Activated B cell treated with CpG ODN at 0.5 μM for 24 hours (primary cell): ENCODE results near the gene CNIH3. TPM values are rescaled to one million over a fixed set of nuclear protein-coding genes. Genes with fewer than 3 reads are reported as not detected.

ENCODE experiments used
- ATAC-seq: fragments of 200-7000 bp; cut with Tn5 transposase; one replicate; pipeline ENCODE4 v1.10.0; 2021; ENCODE audit warnings: low read depth, mild to moderate bottlenecking, moderate library complexity
- CTCF ChIA-PET: fragments of 350-600 bp; sonication (Branson Sonifier 250); formaldehyde crosslinking; loops from one replicate; lab custom pipeline; 2021; ENCODE audit warnings: antibody characterized with exemption; lab: Charles Lee
- POLR2A ChIA-PET: fragments of 350-600 bp; sonication (Branson Sonifier 250); formaldehyde crosslinking; loops from one replicate; lab custom pipeline; 2021; ENCODE audit warnings: antibody characterized with exemption; lab: Charles Lee
- DNase-seq: peaks from one replicate; pipeline ENCODE4 v3.0.0; 2022
- H3K27ac Mint-ChIP-seq: one replicate; pipeline ENCODE4 v1.8.0; 2020; ENCODE audit warnings: mixed read lengths
- H3K27me3 Mint-ChIP-seq: one replicate; pipeline ENCODE4 v1.8.0; 2021; ENCODE audit warnings: mixed read lengths
- H3K36me3 Mint-ChIP-seq: one replicate; pipeline ENCODE4 v1.8.0; 2021; ENCODE audit warnings: low read depth, mixed read lengths
- H3K4me1 Mint-ChIP-seq: one replicate; pipeline ENCODE4 v1.8.0; 2021; ENCODE audit warnings: mixed read lengths
- H3K4me3 Mint-ChIP-seq: one replicate; pipeline ENCODE4 v1.8.0; 2020; ENCODE audit warnings: mild to moderate bottlenecking, mixed read lengths
- H3K9me3 Mint-ChIP-seq: one replicate; pipeline ENCODE4 v1.8.0; 2020; ENCODE audit warnings: mixed read lengths
- intact Hi-C: fragments of 100-400 bp; cut with micrococcal nuclease; formaldehyde crosslinking; loops from one replicate; pipeline ENCODE4 v1.15.1; 2024
- total RNA-seq: library from RNA; stranded (reverse); gene quantifications from 2 replicates; pipeline ENCODE4 v1.2.3, GENCODE V29; 2022
- TF ChIP-seq, protein P1 (sequence below): fragments of 200-600 bp; IDR thresholded peaks from one replicate; pipeline ENCODE4 v1.8.0; 2022; ENCODE audit warnings: antibody characterized with exemption, mild to moderate bottlenecking

Gene CNIH3
- total RNA-seq, 1 donor from 2014 or later: 1.8 TPM

DNA sequence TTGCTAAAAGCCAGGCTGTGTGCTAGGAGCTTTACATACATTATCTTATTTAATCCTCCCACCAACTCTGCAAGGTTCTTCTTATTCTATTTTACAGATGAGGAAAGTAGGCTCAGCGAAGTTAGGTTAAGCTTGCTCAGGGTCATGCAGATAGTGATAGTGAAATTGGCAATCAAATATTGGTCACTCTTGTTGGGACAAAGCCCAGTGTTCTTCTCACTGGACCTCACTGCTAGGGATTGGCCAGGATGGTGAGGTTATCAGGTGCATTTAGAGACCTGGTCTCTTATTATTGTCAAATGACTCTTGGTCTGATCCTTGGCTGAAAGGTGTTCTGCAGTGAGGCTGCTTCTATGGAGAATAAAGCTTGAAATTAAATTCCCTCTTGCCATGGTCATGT is 145.1 kb downstream of the CNIH3 start:
- Mint-ChIP-seq H3K27me3 (peaks cover 2% of the 10 kb centered on the region), H3K9me3 (peaks cover 6% of the 10 kb centered on the region), H3K27ac (no peak overlapping the region), H3K4me1 (no peaks in the 10 kb centered on the region), H3K4me3 (no peak overlapping the region), H3K36me3 (no peaks in the 10 kb centered on the region)
- DNase-seq: no peak
- POLR2A ChIA-PET: no interaction called here
- TF ChIP-seq, protein P1, sequence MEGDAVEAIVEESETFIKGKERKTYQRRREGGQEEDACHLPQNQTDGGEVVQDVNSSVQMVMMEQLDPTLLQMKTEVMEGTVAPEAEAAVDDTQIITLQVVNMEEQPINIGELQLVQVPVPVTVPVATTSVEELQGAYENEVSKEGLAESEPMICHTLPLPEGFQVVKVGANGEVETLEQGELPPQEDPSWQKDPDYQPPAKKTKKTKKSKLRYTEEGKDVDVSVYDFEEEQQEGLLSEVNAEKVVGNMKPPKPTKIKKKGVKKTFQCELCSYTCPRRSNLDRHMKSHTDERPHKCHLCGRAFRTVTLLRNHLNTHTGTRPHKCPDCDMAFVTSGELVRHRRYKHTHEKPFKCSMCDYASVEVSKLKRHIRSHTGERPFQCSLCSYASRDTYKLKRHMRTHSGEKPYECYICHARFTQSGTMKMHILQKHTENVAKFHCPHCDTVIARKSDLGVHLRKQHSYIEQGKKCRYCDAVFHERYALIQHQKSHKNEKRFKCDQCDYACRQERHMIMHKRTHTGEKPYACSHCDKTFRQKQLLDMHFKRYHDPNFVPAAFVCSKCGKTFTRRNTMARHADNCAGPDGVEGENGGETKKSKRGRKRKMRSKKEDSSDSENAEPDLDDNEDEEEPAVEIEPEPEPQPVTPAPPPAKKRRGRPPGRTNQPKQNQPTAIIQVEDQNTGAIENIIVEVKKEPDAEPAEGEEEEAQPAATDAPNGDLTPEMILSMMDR: no peak
- CTCF ChIA-PET: no interaction called here
- ATAC-seq: no peak
- intact Hi-C loops: no loop called here

DNA sequence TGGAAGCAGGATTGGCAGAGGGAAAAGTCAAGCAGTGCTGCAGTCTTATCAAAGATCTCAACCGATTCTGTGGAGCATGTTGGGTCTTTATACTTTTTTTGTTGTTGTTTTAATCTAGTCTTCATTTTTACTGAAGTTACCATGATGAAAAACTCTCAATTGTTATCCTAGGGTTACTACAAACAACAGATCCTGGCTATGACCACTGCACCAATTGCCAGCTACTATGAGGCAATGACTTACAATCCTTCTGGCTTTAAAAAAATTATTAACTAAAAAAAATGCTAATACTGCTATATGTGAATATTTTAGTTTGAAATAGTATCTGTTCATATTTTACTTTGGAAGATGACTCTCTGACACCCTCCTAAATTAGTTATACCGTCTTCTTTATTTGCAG is 145.9 kb downstream of the CNIH3 start:
- Mint-ChIP-seq H3K4me3 (no peak overlapping the region), H3K9me3 (peaks cover 6% of the 10 kb centered on the region), H3K27me3 (peaks cover 3% of the 10 kb centered on the region), H3K27ac (no peak overlapping the region), H3K36me3 (no peaks in the 10 kb centered on the region), H3K4me1 (no peaks in the 10 kb centered on the region)
- ChIA-PET CTCF (no interaction called here), POLR2A (no interaction called here)
- ATAC-seq (no peak), DNase-seq (no peak)
- TF ChIP-seq, protein P1: no peak
- intact Hi-C loops: no loop called here

DNA sequence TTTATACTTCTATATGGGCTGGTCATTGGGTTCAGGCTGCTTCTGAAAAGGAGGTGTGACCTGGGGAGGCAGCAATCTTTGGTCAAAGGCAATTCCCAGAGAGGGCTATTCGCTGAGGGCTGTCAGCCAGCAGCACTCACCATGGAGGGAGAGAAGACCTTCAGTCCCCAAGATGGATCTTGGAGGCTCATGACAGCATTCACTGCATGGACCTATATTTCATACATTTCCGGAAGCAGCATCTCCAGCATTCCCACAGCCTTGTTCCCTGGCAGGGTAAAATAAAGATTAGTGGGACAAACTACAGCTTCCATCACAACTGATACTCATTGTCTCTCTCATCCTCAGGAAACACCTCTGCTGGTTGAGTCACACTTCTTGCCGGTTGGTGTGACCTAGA is 146.6 kb downstream of the CNIH3 start:
- DNase-seq (no peak), ATAC-seq (no peak)
- Mint-ChIP-seq H3K27me3 (peaks cover 3% of the 10 kb centered on the region), H3K27ac (no peak overlapping the region), H3K4me3 (no peak overlapping the region), H3K36me3 (no peaks in the 10 kb centered on the region), H3K4me1 (no peaks in the 10 kb centered on the region), H3K9me3 (peaks cover 6% of the 10 kb centered on the region)
- ChIA-PET CTCF (no interaction called here), POLR2A (no interaction called here)
- TF ChIP-seq, protein P1: no peak
- intact Hi-C loops: no loop called here

DNA sequence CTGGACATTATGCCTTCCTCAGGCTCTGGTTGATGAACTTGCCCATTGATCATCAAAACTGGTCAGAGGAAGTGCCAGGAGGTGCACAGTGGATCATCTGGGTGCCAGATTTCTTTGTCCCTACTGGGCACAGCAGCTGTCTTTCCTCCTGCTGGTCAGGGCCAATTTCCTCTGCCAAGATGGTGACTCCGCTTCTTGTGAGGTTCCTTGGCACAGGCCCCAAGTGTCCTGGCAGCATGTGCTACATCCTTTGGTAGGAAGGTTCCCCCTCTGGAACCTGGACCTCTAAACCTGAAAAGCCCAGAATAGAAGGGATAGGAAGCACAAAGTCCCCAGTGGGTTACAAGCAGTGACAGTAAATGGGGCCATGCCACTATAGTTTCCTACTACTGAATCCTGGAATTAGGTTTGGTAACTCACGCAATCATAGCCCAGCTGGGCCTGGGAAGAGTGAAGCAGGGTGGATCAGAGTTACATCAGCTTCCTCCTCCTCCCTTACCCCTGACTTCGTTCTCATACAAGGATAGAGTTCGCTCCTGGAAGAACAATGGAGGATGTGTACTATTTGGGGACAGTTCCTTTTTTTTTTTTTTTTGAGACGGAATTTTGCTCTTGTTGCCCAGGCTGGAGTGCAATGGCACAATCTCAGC is 147.1 kb downstream of the CNIH3 start:
- ATAC-seq (no peak), DNase-seq (no peak)
- Mint-ChIP-seq H3K4me3 (no peak overlapping the region), H3K4me1 (no peaks in the 10 kb centered on the region), H3K9me3 (peaks cover 6% of the 10 kb centered on the region), H3K27me3 (peaks cover 3% of the 10 kb centered on the region), H3K36me3 (no peaks in the 10 kb centered on the region), H3K27ac (no peak overlapping the region)
- ChIA-PET CTCF (no interaction called here), POLR2A (no interaction called here)
- intact Hi-C loops: no loop called here
- TF ChIP-seq, protein P1: no peak

DNA sequence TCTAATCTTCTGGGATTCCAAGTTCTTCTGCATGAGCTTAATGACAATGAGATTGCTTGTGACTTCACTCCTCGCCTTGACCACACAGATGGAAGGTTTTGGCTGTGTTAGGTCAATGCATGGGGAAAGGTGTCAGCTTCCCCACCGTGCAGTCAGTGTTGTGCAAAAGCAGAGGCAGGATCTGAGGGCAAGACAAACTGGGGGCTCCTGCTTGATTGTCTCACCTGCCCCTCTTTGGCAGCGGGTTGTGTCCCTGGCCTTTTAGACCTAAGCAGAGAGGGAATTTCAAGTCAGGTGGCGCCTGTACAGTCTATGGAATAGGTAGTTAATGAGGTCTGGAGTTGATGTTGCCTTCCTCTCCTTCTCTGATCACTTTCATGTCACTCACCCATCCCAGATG is 150.1 kb downstream of the CNIH3 start:
- TF ChIP-seq, protein P1: no peak
- no peak overlapping the region for H3K27ac Mint-ChIP-seq
- H3K9me3 Mint-ChIP-seq: no peaks in the 10 kb centered on the region
- no peaks in the 10 kb centered on the region for H3K36me3 Mint-ChIP-seq
- ChIA-PET POLR2A (no interaction called here), CTCF (no interaction called here)
- peaks cover 7% of the 10 kb centered on the region for H3K27me3 Mint-ChIP-seq
- DNase-seq (no peak), ATAC-seq (no peak)
- intact Hi-C loops: no loop called here
- H3K4me1 Mint-ChIP-seq: no peaks in the 10 kb centered on the region
- no peak overlapping the region for H3K4me3 Mint-ChIP-seq
